ENCODE results near the gene HORMAD2.

- TF ChIP-seq, protein P1, sequence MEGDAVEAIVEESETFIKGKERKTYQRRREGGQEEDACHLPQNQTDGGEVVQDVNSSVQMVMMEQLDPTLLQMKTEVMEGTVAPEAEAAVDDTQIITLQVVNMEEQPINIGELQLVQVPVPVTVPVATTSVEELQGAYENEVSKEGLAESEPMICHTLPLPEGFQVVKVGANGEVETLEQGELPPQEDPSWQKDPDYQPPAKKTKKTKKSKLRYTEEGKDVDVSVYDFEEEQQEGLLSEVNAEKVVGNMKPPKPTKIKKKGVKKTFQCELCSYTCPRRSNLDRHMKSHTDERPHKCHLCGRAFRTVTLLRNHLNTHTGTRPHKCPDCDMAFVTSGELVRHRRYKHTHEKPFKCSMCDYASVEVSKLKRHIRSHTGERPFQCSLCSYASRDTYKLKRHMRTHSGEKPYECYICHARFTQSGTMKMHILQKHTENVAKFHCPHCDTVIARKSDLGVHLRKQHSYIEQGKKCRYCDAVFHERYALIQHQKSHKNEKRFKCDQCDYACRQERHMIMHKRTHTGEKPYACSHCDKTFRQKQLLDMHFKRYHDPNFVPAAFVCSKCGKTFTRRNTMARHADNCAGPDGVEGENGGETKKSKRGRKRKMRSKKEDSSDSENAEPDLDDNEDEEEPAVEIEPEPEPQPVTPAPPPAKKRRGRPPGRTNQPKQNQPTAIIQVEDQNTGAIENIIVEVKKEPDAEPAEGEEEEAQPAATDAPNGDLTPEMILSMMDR (IDR thresholded peaks at IDR 0.05) = no peak
- TF ChIP-seq CREM (CRISPR knock-in tag; IDR thresholded peaks at IDR 0.05) = no peak
- no peak for TF ChIP-seq NFE2L1 (CRISPR knock-in tag; IDR thresholded peaks at IDR 0.05)
- no peak for TF ChIP-seq ESRRA (CRISPR knock-in tag; IDR thresholded peaks at IDR 0.05; ENCODE audit: borderline replicate concordance)
- TF ChIP-seq, protein P2, sequence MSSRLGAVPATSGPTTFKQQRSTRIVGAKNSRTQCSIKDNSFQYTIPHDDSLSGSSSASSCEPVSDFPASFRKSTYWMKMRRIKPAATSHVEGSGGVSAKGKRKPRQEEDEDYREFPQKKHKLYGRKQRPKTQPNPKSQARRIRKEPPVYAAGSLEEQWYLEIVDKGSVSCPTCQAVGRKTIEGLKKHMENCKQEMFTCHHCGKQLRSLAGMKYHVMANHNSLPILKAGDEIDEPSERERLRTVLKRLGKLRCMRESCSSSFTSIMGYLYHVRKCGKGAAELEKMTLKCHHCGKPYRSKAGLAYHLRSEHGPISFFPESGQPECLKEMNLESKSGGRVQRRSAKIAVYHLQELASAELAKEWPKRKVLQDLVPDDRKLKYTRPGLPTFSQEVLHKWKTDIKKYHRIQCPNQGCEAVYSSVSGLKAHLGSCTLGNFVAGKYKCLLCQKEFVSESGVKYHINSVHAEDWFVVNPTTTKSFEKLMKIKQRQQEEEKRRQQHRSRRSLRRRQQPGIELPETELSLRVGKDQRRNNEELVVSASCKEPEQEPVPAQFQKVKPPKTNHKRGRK (CRISPR knock-in tag; IDR thresholded peaks at IDR 0.05; ENCODE audit: borderline replicate concordance) = no peak
- TF ChIP-seq, protein P3, sequence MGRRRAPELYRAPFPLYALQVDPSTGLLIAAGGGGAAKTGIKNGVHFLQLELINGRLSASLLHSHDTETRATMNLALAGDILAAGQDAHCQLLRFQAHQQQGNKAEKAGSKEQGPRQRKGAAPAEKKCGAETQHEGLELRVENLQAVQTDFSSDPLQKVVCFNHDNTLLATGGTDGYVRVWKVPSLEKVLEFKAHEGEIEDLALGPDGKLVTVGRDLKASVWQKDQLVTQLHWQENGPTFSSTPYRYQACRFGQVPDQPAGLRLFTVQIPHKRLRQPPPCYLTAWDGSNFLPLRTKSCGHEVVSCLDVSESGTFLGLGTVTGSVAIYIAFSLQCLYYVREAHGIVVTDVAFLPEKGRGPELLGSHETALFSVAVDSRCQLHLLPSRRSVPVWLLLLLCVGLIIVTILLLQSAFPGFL (CRISPR knock-in tag; IDR thresholded peaks at IDR 0.05; ENCODE audit: borderline replicate concordance) = no peak
- no peak for TF ChIP-seq E2F4 (CRISPR knock-in tag; IDR thresholded peaks at IDR 0.05; ENCODE audit: borderline replicate concordance, low read depth)
- TF ChIP-seq, protein P4, sequence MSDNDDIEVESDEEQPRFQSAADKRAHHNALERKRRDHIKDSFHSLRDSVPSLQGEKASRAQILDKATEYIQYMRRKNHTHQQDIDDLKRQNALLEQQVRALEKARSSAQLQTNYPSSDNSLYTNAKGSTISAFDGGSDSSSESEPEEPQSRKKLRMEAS (CRISPR knock-in tag; IDR thresholded peaks at IDR 0.05) = no peak
Measured at GRCh38 chr22:30190574-30190973, 110.3 kb downstream of the HORMAD2 start.
